H1 (cell line): ENCODE results near the gene ODR4. TPM values are rescaled to one million over a fixed set of nuclear protein-coding genes. Genes with fewer than 3 reads are reported as not detected.

Experiments
- HDAC2 ChIP-seq, 2 experiments: fragments of 300-600 bp in 1 of 2; sonication (generic) in 1 of 2; IDR thresholded peaks; 2 replicates each; pipeline ENCODE4 v1.6.1; 2011 to 2012; ENCODE audit warnings: low read depth in 2 of 2, low read length in 2 of 2, mild to moderate bottlenecking in 2 of 2, moderate library complexity in 2 of 2, borderline replicate concordance in 1 of 2, inconsistent platforms in 1 of 2
- polyA plus RNA-seq, 7 experiments: library from polyadenylated mRNA; depleted of rRNA in 3 of 7; stranded (reverse) in 5 of 7; unstranded in 2 of 7; fragments of >200 nt in 5 of 7; fragments of 200-250 nt in 2 of 7; gene quantifications; 1 replicate in 5 of 7; 2 replicates in 1 of 7; 4 replicates in 1 of 7; pipeline versions ENCODE4 v1.2.1 to v1.2.3, GENCODE V29; 2011 to 2013; ENCODE audit warnings: missing spikeins in 2 of 7, mixed read lengths in 2 of 7
- total RNA-seq: library from RNA; stranded (reverse); fragmentation: NEBNext Ultra II Directional; extraction: Animal tissue kit (Norgen Biotek cat#: 25700); gene quantifications from 2 replicates; pipeline ENCODE4 v1.2.1, GENCODE V29; 2021

Gene ODR4
- total and polyA plus RNA-seq, 2 of the 8 experiments (the other 6 are each of a cell fraction or from before 2014, with no cell fraction given): 4.1 to 14.1 TPM

DNA sequence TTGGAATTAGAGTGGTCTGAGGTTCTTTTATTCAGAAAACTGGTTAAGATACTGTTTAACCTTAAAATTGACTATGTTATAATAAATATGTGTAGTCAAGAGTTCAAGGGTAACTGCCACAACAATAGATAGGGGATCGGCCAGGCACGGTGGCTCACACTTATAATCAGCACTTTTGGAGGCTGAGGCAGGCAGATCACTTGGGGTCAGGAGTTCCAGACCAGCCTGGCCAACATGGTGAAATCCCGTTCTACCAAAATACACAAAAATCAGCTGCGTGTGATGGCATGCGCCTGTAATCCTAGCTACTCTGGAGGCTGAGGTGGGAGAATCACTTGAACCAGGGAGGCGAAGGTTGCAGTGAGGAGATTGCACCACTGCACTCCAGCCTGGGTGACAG, 45.8 kb downstream of the ODR4 start (continued):
- TF ChIP-seq HDAC2 (IDR thresholded peaks at IDR 0.05; ENCODE audit: borderline replicate concordance in 1 of 2, low read depth in 2 of 2, low read length in 2 of 2): no peak
